H1 (cell line): ENCODE measurements around the gene TRIM29.

ENCODE experiments used
- CHD1 ChIP-seq: IDR thresholded peaks from 2 replicates; pipeline ENCODE4 v1.6.1; 2012; ENCODE audit warnings: low read depth, low read length, improper control_type of control experiment
- RNF2 ChIP-seq: fragments of 200-900, 300-1000 bp; sonication (generic); IDR thresholded peaks from 2 replicates; pipeline ENCODE4 v1.7.1; 2016; ENCODE audit warnings: borderline replicate concordance, low read depth, mild to moderate bottlenecking, antibody characterized with exemption, low read length; ENCODE audit not compliant: poor library complexity, severe bottlenecking; ENCODE audit errors: missing control alignments
- TF ChIP-seq, protein P1 (sequence below): IDR thresholded peaks from 2 replicates; pipeline ENCODE4 v1.6.1; 2011; ENCODE audit warnings: low read length, improper control_type of control experiment
- TF ChIP-seq, protein P2 (sequence below), 3 experiments: IDR thresholded peaks; 1 replicate in 2 of 3; 2 replicates in 1 of 3; pipeline versions ENCODE4 v1.5.1 to v1.6.1; 2011; ENCODE audit warnings: low read length in 3 of 3, mild to moderate bottlenecking in 3 of 3, inconsistent platforms in 2 of 3, low read depth in 1 of 3, moderate library complexity in 1 of 3; ENCODE audit not compliant: insufficient read depth in 1 of 3; ENCODE audit errors: control extremely low read depth in 1 of 3

DNA sequence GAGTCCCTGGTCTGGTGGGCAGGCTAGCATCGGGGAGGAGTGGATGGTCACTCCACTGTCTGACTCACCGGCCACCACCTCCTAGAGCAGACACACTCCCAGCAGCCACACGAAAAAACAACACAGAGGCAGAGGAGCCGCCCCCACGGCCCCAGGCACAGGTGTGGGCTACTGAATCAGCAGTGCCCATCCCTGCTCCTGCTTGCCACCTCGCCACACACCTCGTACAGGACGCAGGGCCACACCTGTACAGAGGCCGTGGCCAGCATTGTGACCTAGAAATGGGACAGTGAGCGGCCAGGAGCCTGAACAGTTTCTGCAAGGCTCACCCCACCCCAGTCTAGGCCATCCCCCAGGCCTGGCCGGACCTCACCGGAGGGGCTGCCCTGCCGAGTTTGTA lies 14.0 kb downstream of the TRIM29 start:
- TF ChIP-seq, protein P1, sequence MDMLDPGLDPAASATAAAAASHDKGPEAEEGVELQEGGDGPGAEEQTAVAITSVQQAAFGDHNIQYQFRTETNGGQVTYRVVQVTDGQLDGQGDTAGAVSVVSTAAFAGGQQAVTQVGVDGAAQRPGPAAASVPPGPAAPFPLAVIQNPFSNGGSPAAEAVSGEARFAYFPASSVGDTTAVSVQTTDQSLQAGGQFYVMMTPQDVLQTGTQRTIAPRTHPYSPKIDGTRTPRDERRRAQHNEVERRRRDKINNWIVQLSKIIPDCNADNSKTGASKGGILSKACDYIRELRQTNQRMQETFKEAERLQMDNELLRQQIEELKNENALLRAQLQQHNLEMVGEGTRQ, result no peak
- TF ChIP-seq, protein P2, sequence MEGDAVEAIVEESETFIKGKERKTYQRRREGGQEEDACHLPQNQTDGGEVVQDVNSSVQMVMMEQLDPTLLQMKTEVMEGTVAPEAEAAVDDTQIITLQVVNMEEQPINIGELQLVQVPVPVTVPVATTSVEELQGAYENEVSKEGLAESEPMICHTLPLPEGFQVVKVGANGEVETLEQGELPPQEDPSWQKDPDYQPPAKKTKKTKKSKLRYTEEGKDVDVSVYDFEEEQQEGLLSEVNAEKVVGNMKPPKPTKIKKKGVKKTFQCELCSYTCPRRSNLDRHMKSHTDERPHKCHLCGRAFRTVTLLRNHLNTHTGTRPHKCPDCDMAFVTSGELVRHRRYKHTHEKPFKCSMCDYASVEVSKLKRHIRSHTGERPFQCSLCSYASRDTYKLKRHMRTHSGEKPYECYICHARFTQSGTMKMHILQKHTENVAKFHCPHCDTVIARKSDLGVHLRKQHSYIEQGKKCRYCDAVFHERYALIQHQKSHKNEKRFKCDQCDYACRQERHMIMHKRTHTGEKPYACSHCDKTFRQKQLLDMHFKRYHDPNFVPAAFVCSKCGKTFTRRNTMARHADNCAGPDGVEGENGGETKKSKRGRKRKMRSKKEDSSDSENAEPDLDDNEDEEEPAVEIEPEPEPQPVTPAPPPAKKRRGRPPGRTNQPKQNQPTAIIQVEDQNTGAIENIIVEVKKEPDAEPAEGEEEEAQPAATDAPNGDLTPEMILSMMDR (IDR thresholded peaks at IDR 0.05; ENCODE audit: control extremely low read depth in 1 of 3, insufficient read depth in 1 of 3, low read depth in 1 of 3, low read length in 3 of 3), result no peak
- TF ChIP-seq RNF2, result no peak
- TF ChIP-seq CHD1, result no peak
